Measurements from ENCODE around the gene PBX4.

The PBX4 gene

DNA sequence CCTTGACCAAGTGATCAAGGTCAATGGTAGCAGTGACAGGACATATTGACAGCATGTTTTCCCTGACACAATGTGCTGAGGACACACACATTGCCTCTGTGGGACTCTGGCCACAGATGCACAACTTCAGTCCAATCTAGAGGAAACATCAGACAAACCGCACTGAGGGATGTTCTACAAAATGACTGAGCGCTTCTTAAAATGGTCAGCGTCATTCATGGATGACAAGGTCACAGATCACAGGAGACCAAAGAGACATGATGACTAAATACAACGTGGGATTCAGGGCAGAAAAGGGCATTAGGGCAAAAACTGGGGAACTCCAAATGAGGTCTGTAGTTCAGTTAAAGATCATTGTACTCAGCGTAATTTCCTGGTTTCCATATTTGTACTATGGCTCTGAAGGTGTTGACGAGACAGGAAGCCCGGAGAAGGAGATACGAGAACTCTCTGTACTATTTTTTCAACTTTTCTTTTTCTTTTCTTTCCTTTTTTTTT, 20.6 kb downstream of the PBX4 start:
- H3K4me3 ChIP-seq (replicated peaks; ENCODE audit: low read depth, low read length): no peak overlapping the region
- no peak for DNase-seq (ENCODE audit: extremely low read depth, low read depth)
- no peak for TF ChIP-seq CTCF (IDR thresholded peaks at IDR 0.05; ENCODE audit: low read depth, low read length, missing control alignments)

DNA sequence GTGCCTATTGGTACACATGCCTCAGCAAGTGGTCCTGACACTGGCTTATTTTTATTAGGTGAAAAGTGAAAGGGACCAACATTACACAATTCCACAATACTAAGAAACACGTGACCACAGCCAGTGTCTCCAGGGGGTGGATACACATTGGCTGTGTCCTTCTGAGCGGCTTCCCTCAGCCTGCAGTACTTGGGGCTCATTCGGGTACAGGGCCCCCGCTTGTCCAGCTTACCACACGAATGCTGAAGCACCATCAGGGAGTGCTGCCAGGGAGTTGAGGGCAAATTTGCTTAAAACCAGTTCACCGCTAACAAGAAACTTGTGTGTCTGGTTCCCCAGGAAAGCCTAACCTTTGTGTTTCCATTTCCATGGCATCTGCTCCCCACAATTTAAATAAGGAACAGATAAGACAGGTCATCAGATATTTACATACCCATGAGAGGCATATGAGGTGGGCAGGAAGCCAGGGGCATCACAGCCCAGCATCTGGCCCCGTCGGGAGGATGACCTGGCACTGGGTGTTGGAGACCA, 23.3 kb downstream of the PBX4 start:
- no peak for TF ChIP-seq CTCF (IDR thresholded peaks at IDR 0.05; ENCODE audit: low read depth, low read length, missing control alignments)
- peak; percentile 32 for DNase-seq (ENCODE audit: extremely low read depth, low read depth)
- H3K4me3 ChIP-seq (replicated peaks; ENCODE audit: low read depth, low read length): no peak overlapping the region

DNA sequence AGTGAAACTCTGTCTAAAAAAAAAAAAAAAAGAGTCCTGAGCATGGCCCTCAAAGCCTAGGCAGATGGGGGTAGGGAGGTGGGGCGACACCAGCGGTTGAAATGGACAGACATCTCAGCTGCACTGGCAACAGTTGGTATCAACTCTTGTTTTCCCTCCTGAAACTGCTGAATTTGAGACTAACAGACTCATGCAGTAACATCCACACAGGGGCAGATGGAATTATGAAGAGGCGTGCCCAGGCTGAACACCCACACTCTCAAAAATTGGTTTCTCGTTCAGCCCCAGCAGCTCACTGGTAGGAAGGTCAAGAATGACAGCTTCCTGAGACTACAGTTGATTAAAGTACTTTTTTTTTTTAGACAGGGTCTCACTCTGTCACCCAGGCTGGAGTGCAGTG, 24.1 kb downstream of the PBX4 start:
- no peak for DNase-seq (ENCODE audit: extremely low read depth, low read depth)
- TF ChIP-seq CTCF (IDR thresholded peaks at IDR 0.05; ENCODE audit: low read depth, low read length, missing control alignments): no peak
- H3K4me3 ChIP-seq (replicated peaks; ENCODE audit: low read depth, low read length): no peak overlapping the region

DNA sequence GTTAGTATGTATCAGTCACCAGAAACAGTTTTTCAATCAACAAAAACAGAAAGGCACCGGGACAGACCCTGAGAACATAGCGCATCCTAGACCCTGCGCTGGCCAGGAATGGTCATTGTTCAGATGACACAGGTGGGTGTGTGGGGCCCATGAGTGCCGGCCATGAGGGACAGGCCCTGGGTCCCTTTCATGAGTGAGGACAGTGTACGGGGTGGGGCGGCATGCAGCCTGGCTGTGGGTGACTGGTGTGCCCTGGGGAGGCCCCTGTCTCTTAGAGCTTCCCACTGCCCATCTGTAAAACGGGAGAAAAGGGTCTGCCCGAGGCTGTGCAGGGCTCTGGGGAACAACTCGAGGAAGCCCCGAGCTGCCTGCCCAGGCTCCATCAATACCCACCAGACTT, 25.8 kb downstream of the PBX4 start:
- no peak for TF ChIP-seq CTCF (IDR thresholded peaks at IDR 0.05; ENCODE audit: low read depth, low read length, missing control alignments)
- DNase-seq (ENCODE audit: extremely low read depth, low read depth): no peak
- no peak overlapping the region for H3K4me3 ChIP-seq (replicated peaks; ENCODE audit: low read depth, low read length)

DNA sequence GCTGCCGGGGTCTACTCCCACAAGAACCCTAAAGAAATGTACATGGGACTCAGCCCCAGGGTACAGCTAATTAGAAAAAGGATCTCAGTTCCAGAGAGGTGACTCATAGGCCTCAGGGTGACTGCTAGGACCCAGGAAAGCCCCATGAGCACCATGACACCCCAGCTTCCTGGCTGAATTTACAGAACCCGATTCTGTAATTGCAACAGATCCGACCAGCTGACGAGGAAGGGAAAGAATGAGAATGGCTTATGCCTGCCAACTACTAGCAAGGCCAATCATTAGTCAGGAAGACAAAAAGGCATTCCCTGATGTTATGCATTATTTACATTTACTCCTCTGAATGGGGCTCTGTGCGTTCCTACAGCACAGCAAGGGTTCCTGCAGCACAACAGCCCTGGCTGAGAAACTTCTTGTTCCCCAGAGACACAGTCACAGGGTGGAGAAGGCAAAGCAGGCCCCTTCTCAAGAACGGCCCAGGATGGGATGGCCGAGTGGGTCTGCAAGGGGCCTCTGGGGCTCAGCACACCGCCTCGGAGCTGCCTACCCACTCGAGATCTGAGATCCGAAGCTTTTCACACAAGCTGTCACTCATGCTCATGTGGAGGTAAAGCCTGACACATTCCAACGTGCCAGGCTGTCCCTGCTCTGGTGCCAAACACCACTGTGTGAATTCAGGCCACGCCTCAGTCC, 27.2 kb downstream of the PBX4 start:
- no peak overlapping the region for H3K4me3 ChIP-seq (replicated peaks; ENCODE audit: low read depth, low read length)
- DNase-seq (ENCODE audit: extremely low read depth, low read depth): peak; percentile 91
- TF ChIP-seq CTCF (IDR thresholded peaks at IDR 0.05; ENCODE audit: low read depth, low read length, missing control alignments): no peak

DNA sequence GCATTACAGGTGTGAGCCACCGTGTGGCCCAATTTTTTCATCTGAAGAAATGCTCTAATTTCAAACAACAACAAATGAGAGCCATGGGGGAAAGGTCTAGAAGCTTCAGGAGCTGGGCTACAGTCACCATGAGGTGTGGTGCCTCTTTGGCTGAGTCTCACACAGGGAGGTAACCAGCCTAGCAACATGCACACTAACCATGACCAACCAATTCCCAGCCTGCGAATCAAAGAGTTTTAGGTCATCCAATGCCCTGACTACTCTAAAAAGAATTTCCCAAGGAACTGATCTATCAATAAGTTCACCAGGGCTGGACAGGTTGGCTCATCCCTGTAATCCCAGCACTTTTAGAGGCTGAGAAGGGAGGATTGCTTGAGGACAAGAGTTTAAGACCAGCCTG, 29.9 kb downstream of the PBX4 start:
- no peak for TF ChIP-seq CTCF (IDR thresholded peaks at IDR 0.05; ENCODE audit: low read depth, low read length, missing control alignments)
- no peak for DNase-seq (ENCODE audit: extremely low read depth, low read depth)
- no peak overlapping the region for H3K4me3 ChIP-seq (replicated peaks; ENCODE audit: low read depth, low read length)
